RWPE2 (cell line): ENCODE results near the gene ANK2.
"Not testable (repeated sequence)": the region's sequence is repeated elsewhere in the genome, so short reads cannot be mapped to it uniquely, and the experiment has no call there.

ENCODE experiments used
- ATAC-seq: fragments of 200-7000 bp; cut with Tn5 transposase; 3 replicates; pipeline ENCODE4 v1.9.1; 2021; ENCODE audit warnings: low read depth
- DNase-seq: peaks from one replicate; pipeline ENCODE4 v3.0.0-alpha.2; 2020; ENCODE audit warnings: low spot score
- H3K27ac ChIP-seq: fragments of 450-650 bp; 2 replicates; pipeline ENCODE4 v1.5.1; 2017; ENCODE audit warnings: mild to moderate bottlenecking; ENCODE audit not compliant: poor library complexity, severe bottlenecking
- H3K27me3 ChIP-seq: fragments of 250-450 bp; sonication (Bioruptor Pico); 2 replicates; pipeline ENCODE4 v1.5.1; 2021; ENCODE audit warnings: mild to moderate bottlenecking, moderate library complexity; ENCODE audit not compliant: insufficient read depth, poor library complexity, severe bottlenecking
- H3K36me3 ChIP-seq: fragments of 250-450 bp; sonication (Bioruptor Pico); 2 replicates; pipeline ENCODE4 v1.5.1; 2020; ENCODE audit warnings: low read depth, mild to moderate bottlenecking, moderate library complexity
- H3K4me1 ChIP-seq: fragments of 250-450 bp; sonication (Bioruptor Pico); 2 replicates; pipeline ENCODE4 v1.5.1; 2021; ENCODE audit warnings: mild to moderate bottlenecking, moderate library complexity; ENCODE audit not compliant: insufficient read depth, poor library complexity, severe bottlenecking
- H3K4me3 ChIP-seq: fragments of 250-450 bp; sonication (Bioruptor Pico); 2 replicates; pipeline ENCODE4 v1.5.1; 2021; ENCODE audit warnings: mild to moderate bottlenecking, moderate library complexity; ENCODE audit not compliant: severe bottlenecking
- H3K9me3 ChIP-seq: fragments of 250-450 bp; sonication (Bioruptor Pico); 2 replicates; pipeline ENCODE4 v1.5.1; 2021; ENCODE audit warnings: mild to moderate bottlenecking, moderate library complexity; ENCODE audit not compliant: severe bottlenecking
- CTCF ChIP-seq: fragments of 450-650 bp; IDR thresholded peaks from one replicate; pipeline ENCODE4 v1.5.1; 2017; ENCODE audit warnings: mild to moderate bottlenecking, moderate library complexity; ENCODE audit not compliant: poor library complexity, severe bottlenecking

ANK2 gene

GRCh38 chr4:113064244-113064643, 14.8 kb downstream of the ANK2 start:
- no peaks in the 10 kb centered on the region for H3K36me3 ChIP-seq
- no peak for DNase-seq
- no peak overlapping the region for H3K4me3 ChIP-seq
- no peak overlapping the region for H3K27ac ChIP-seq
- no peaks in the 10 kb centered on the region for H3K27me3 ChIP-seq
- H3K9me3 ChIP-seq = no peaks in the 10 kb centered on the region
- TF ChIP-seq CTCF = no peak
- no peaks in the 10 kb centered on the region for H3K4me1 ChIP-seq
- ATAC-seq = no peak

DNA sequence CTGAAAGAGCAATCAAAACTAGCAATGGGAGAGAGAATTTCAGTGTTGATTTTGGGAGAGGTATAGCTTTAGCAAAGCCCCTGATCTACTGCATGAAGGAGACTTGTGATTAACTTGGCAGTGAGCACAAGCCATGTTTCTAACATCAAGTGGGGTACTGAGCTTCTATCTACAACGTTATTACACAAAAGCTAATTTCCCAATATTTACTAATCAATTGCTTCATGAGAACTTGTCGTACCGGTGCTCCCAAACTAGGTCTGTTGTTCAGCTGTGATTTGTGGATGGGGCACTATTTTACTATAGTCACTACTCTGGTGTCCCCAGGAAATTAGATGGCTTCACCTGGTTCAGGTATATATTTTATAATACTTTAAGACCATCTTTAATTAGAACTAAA, 16.2 kb downstream of the ANK2 start:
- peaks cover 2% of the 10 kb centered on the region for H3K27me3 ChIP-seq
- no peaks in the 10 kb centered on the region for H3K4me1 ChIP-seq
- H3K36me3 ChIP-seq = no peaks in the 10 kb centered on the region
- no peak for TF ChIP-seq CTCF
- no peak for DNase-seq
- no peaks in the 10 kb centered on the region for H3K9me3 ChIP-seq
- H3K27ac ChIP-seq = no peak overlapping the region
- H3K4me3 ChIP-seq = no peak overlapping the region
- no peak for ATAC-seq

GRCh38 chr4:113068771-113069170, 19.3 kb downstream of the ANK2 start:
- H3K27ac ChIP-seq, ATAC-seq, H3K4me3 ChIP-seq: not testable (repeated sequence)

DNA sequence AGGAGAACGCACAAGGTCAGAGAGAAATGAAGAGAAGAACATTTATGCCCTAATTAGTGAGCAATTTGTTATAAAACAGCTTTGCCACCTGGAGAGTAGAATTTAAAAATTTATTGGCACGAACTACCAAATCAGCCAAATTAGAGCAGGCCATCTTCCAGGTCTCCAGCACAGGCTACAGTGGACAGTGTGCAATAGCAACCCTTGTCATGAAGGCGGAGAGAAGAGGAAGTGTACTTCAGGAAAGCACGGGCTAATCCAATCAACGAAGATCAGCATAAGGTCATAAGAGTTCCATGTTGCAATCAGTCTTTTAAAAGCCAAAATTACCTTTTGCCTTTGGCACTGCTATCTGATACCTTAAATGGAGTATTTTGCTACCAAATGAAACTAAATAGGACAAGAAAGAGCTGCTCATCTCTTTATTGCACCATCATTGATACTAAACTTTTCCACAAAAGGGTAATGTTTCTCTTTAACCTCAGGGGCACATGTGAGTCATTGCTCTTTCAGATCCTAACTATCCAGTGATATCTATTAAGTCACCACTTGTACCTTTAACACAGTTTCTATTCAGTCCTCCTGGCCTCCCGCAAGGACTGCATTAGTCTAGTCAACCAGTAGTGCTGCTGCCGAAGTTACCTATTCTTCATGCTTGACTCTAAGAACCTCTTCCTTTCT, 19.9 kb downstream of the ANK2 start:
- no peaks in the 10 kb centered on the region for H3K9me3 ChIP-seq
- no peaks in the 10 kb centered on the region for H3K4me1 ChIP-seq
- no peak for TF ChIP-seq CTCF
- no peak overlapping the region for H3K27ac ChIP-seq
- peaks cover 2% of the 10 kb centered on the region for H3K27me3 ChIP-seq
- peak; percentile 14; the same call in 1 of the 3 replicates for ATAC-seq
- no peaks in the 10 kb centered on the region for H3K36me3 ChIP-seq
- H3K4me3 ChIP-seq = no peak overlapping the region
- DNase-seq = no peak

More at GRCh38 chr4:113068771-113069170, 19.3 kb downstream of the ANK2 start:
- H3K27me3 ChIP-seq, H3K9me3 ChIP-seq, DNase-seq, H3K4me1 ChIP-seq, H3K36me3 ChIP-seq: not testable (repeated sequence)

- Histone ChIP-seq H3K4me3 (no peak overlapping the region), H3K27me3 (peaks cover 2% of the 10 kb centered on the region), H3K9me3 (no peaks in the 10 kb centered on the region), H3K36me3 (no peaks in the 10 kb centered on the region), H3K27ac (no peak overlapping the region), H3K4me1 (no peaks in the 10 kb centered on the region)
- ATAC-seq (no peak), DNase-seq (no peak)
- TF ChIP-seq CTCF = no peak
These were observed 21.3 kb downstream of the ANK2 start for GRCh38 chr4:113070755-113071154.
